Sigmoid colon (tissue), 3 donors: Measurements from ENCODE around the gene IL4I1.

Source experiments
- POLR2A ChIP-seq, 2 donors: fragments of 450-650 bp; IDR thresholded peaks; one replicate each; pipeline ENCODE4 v1.6.1; 2016; ENCODE audit warnings: antibody characterized with exemption in 2 of 2, mild to moderate bottlenecking in 2 of 2, moderate library complexity in 2 of 2
- TF ChIP-seq, protein P1 (sequence below), 4 experiments: fragments of 450-650 bp in 3 of 4; fragments of 200-600 bp in 1 of 4; IDR thresholded peaks; one replicate each; pipeline ENCODE4 v1.5.1; 2016 to 2019; ENCODE audit warnings: antibody characterized with exemption in 4 of 4, mild to moderate bottlenecking in 3 of 4, moderate library complexity in 2 of 4

DNA sequence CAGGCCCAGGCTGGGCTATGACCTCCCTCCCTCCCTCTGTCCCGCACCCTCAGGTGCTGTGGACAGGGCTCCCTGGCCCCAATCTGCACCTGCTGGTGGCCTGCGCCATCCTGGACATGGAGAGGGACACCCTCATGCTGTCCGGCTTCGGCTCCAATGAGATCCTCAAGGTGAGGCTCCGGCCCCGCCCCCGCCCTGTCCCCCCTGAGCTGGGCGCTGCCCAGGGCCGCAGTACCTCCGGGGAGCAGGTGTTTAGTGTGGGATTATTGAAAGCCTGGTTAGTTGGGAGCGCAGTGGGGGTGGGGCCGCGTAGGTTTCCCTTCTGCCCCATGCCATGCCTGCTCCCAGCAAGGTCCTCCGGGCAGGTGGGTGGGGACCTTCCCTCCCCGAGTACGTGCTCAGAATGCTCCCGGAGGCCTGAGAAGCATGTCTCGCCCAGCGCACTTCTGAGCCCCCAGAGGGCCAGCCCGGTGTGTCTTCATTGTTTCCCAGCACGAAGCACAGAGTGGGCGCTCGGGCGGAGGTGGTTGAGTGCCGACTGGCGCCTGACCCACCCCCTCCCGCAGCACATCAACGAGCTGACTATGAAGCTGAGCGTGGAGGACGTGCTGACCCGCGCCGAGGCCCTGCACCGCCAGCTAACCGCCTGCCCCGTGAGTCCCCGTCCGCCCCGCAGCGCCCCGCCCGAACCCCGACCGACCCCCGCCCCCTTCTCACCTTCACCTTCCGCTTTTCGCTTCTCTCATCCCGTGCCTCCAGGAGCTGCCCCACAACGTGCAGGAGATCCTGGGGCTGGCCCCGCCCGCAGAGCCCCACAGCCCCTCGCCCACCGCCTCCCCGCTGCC is 8.8 kb downstream of the IL4I1 start:
- TF ChIP-seq, protein P1, sequence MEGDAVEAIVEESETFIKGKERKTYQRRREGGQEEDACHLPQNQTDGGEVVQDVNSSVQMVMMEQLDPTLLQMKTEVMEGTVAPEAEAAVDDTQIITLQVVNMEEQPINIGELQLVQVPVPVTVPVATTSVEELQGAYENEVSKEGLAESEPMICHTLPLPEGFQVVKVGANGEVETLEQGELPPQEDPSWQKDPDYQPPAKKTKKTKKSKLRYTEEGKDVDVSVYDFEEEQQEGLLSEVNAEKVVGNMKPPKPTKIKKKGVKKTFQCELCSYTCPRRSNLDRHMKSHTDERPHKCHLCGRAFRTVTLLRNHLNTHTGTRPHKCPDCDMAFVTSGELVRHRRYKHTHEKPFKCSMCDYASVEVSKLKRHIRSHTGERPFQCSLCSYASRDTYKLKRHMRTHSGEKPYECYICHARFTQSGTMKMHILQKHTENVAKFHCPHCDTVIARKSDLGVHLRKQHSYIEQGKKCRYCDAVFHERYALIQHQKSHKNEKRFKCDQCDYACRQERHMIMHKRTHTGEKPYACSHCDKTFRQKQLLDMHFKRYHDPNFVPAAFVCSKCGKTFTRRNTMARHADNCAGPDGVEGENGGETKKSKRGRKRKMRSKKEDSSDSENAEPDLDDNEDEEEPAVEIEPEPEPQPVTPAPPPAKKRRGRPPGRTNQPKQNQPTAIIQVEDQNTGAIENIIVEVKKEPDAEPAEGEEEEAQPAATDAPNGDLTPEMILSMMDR (IDR thresholded peaks at IDR 0.05): no peak
- no peak for TF ChIP-seq POLR2A (IDR thresholded peaks at IDR 0.05)
